HepG2 (cell line): ENCODE data around the gene TSSK2. TPM values are rescaled to one million over a fixed set of nuclear protein-coding genes. Genes with fewer than 3 reads are reported as not detected.

Experiments used
- DPF2 ChIP-seq: sonication (generic); formaldehyde crosslinking; IDR thresholded peaks from 2 replicates; pipeline ENCODE4 v1.4.0; 2020; ENCODE audit warnings: mild to moderate bottlenecking, low read depth, missing genetic modification reagents, borderline replicate concordance
- EED ChIP-seq: sonication (generic); formaldehyde crosslinking; IDR thresholded peaks from 2 replicates; pipeline ENCODE4 v1.5.0; 2020; ENCODE audit warnings: mild to moderate bottlenecking, missing genetic modification reagents
- HHEX ChIP-seq: IDR thresholded peaks from 2 replicates; pipeline ENCODE4 v1.6.1; 2016; ENCODE audit warnings: control low read depth
- HMG20A ChIP-seq: IDR thresholded peaks from 2 replicates; pipeline ENCODE4 v1.6.1; 2016; ENCODE audit warnings: borderline replicate concordance
- KAT2B ChIP-seq: fragments of 150-350 bp; IDR thresholded peaks from 2 replicates; pipeline ENCODE4 v1.6.1; 2014; ENCODE audit warnings: low read depth, low read length, borderline replicate concordance
- KDM1A ChIP-seq: IDR thresholded peaks from 2 replicates; pipeline ENCODE4 v1.6.1; 2016; ENCODE audit warnings: missing compliant biosample characterization
- MXD4 ChIP-seq: IDR thresholded peaks from 2 replicates; pipeline ENCODE4 v1.6.1; 2016; ENCODE audit warnings: mild to moderate bottlenecking, missing biosample characterization, missing genetic modification reagents
- NFATC3 ChIP-seq: sonication (generic); formaldehyde crosslinking; IDR thresholded peaks from 2 replicates; pipeline ENCODE4 v1.5.1; 2020; ENCODE audit warnings: mild to moderate bottlenecking, missing genetic modification reagents
- NFE2L2 ChIP-seq: fragments of 150-350 bp; IDR thresholded peaks from 2 replicates; pipeline ENCODE4 v1.6.1; 2014; ENCODE audit warnings: low read length
- POGZ ChIP-seq: sonication (generic); formaldehyde crosslinking; IDR thresholded peaks from 2 replicates; pipeline ENCODE4 v1.4.0; 2020; ENCODE audit warnings: mild to moderate bottlenecking, missing genetic modification reagents
- POLR2AphosphoS5 ChIP-seq: IDR thresholded peaks from 2 replicates; pipeline ENCODE4 v1.6.1; 2012; ENCODE audit warnings: low read depth, low read length
- RBM39 ChIP-seq: fragments of 200-400 bp; formaldehyde crosslinking; IDR thresholded peaks from one replicate; pipeline ENCODE4 v1.6.1; 2018; ENCODE audit warnings: antibody characterized with exemption, mild to moderate bottlenecking, low read depth, low read length; ENCODE audit not compliant: poor library complexity, severe bottlenecking
- RORA ChIP-seq: sonication (generic); formaldehyde crosslinking; IDR thresholded peaks from 2 replicates; pipeline ENCODE4 v1.5.0; 2020; ENCODE audit warnings: mild to moderate bottlenecking, missing genetic modification reagents, moderate library complexity
- TARDBP ChIP-seq: sonication (generic); formaldehyde crosslinking; IDR thresholded peaks from 2 replicates; pipeline ENCODE4 v1.8.0; 2022; ENCODE audit warnings: mild to moderate bottlenecking, missing genetic modification reagents
- YY1 ChIP-seq: IDR thresholded peaks from 2 replicates; pipeline ENCODE4 v1.6.1; 2011; ENCODE audit warnings: low read length, low read depth, moderate library complexity, mild to moderate bottlenecking; ENCODE audit not compliant: insufficient read depth, insufficient replicate concordance
- ZMYM4 ChIP-seq: sonication (generic); formaldehyde crosslinking; IDR thresholded peaks from 2 replicates; pipeline ENCODE4 v1.8.1; 2023; ENCODE audit warnings: mild to moderate bottlenecking, missing genetic modification reagents
- ZNF232 ChIP-seq: sonication (generic); formaldehyde crosslinking; IDR thresholded peaks from 2 replicates; pipeline ENCODE4 v1.4.0; 2020; ENCODE audit warnings: missing genetic modification reagents, borderline replicate concordance
- ZNF33A ChIP-seq: sonication (generic); formaldehyde crosslinking; IDR thresholded peaks from 2 replicates; pipeline ENCODE4 v1.5.1; 2020; ENCODE audit warnings: missing genetic modification reagents, mild to moderate bottlenecking, moderate library complexity, borderline replicate concordance
- ZNF746 ChIP-seq: sonication (generic); formaldehyde crosslinking; IDR thresholded peaks from 2 replicates; pipeline ENCODE4 v1.8.0; 2022; ENCODE audit warnings: mild to moderate bottlenecking, missing genetic modification reagents
- polyA plus RNA-seq, 8 experiments: library from polyadenylated mRNA; depleted of rRNA in 3 of 8; stranded (reverse) in 7 of 8; unstranded in 1 of 8; fragments of >200 nt; fragmentation: Illumina TruSeq in 4 of 8; extraction: Trizol in 4 of 8; gene quantifications; 2 replicates each; pipeline versions ENCODE4 v1.2.1 to v1.2.3, GENCODE V29; 2011 to 2016; ENCODE audit warnings: low read depth in 4 of 8, missing spikeins in 1 of 8, mixed read lengths in 1 of 8; ENCODE audit not compliant: insufficient read depth in 1 of 8
- total RNA-seq, 5 experiments: library from RNA; depleted of rRNA; stranded (reverse); fragments of >200 nt; fragmentation: Illumina TruSeq; extraction: Trizol; gene quantifications; 2 replicates each; pipeline ENCODE4 v1.2.3, GENCODE V29; 2016; ENCODE audit warnings: low read depth in 1 of 5
- TF ChIP-seq, protein P1 (sequence below): sonication (generic); formaldehyde crosslinking; IDR thresholded peaks from 2 replicates; pipeline ENCODE4 v1.8.1; 2022; ENCODE audit warnings: low read depth, mild to moderate bottlenecking, missing genetic modification reagents
- TF ChIP-seq, protein P2 (sequence below): sonication (generic); formaldehyde crosslinking; IDR thresholded peaks from 2 replicates; pipeline ENCODE4 v1.4.0; 2020; ENCODE audit warnings: missing genetic modification reagents, borderline replicate concordance
- TF ChIP-seq, protein P3 (sequence below): sonication (generic); formaldehyde crosslinking; conservative IDR thresholded peaks from 2 replicates; pipeline ENCODE4 v1.4.0; 2020; ENCODE audit warnings: missing genetic modification reagents
- TF ChIP-seq, protein P4 (sequence below): sonication (generic); formaldehyde crosslinking; IDR thresholded peaks from 2 replicates; pipeline ENCODE4 v1.5.0; 2020; ENCODE audit warnings: missing genetic modification reagents

Gene TSSK2
- total and polyA plus RNA-seq, 2 of the 13 experiments (the other 11 are each of a cell fraction or from before 2014, with no cell fraction given): not detected

DNA sequence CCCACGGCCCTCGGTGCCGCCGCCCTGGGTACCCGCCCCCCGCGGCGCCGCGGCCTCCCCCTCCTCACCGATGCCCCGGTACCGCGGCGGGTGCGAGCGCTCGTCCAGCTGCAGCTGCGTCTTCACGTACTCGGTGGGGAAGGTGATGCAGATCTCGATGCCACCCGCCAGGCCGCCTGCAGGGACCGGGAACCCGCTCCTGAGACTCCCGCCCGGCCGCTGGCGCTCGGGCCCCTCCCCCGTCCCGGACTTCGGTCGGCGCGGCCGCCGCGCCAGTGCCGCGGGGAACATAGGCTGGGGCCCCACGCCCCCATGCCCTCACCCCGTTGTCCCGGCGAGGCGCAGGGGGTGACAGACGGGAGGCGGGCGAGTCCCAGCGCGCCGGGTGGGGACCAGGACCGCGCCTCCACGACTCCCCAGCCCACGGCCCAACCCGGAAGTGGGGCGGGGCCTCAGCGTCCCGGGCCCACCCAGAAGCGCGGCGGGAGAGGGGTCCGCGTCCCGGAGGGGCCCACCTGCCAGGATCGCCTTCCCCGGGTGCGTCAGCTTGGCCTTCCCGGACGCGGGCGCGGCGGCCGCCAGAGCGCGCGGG lies 47.1 kb downstream of the TSSK2 start (continued):
- TF ChIP-seq ZNF232 (no peak), RORA (no peak), YY1 (no peak), KDM1A (no peak), RBM39 (no peak), POGZ (no peak), ZNF33A (CRISPR knock-in tag) (no peak), HHEX (no peak), NFE2L2 (no peak), KAT2B (no peak), EED (CRISPR knock-in tag) (0 out of 2 replicates have a peak, but pooled peaks have one; percentile 54), DPF2 (CRISPR knock-in tag) (no peak), HMG20A (CRISPR knock-in tag) (no peak), TARDBP (CRISPR knock-in tag) (no peak), ZNF746 (CRISPR knock-in tag) (no peak; the same call in 1 of the 2 replicates), POLR2AphosphoS5 (no peak), MXD4 (CRISPR knock-in tag) (0 out of 2 replicates have a peak, but pooled peaks have one; percentile 37), NFATC3 (no peak), ZMYM4 (CRISPR knock-in tag) (no peak; the same call in 1 of the 2 replicates)
- TF ChIP-seq, protein P1, sequence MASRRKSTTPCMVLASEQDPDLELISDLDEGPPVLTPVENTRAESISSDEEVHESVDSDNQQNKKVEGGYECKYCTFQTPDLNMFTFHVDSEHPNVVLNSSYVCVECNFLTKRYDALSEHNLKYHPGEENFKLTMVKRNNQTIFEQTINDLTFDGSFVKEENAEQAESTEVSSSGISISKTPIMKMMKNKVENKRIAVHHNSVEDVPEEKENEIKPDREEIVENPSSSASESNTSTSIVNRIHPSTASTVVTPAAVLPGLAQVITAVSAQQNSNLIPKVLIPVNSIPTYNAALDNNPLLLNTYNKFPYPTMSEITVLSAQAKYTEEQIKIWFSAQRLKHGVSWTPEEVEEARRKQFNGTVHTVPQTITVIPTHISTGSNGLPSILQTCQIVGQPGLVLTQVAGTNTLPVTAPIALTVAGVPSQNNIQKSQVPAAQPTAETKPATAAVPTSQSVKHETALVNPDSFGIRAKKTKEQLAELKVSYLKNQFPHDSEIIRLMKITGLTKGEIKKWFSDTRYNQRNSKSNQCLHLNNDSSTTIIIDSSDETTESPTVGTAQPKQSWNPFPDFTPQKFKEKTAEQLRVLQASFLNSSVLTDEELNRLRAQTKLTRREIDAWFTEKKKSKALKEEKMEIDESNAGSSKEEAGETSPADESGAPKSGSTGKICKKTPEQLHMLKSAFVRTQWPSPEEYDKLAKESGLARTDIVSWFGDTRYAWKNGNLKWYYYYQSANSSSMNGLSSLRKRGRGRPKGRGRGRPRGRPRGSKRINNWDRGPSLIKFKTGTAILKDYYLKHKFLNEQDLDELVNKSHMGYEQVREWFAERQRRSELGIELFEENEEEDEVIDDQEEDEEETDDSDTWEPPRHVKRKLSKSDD (CRISPR knock-in tag): no peak
- TF ChIP-seq, protein P2, sequence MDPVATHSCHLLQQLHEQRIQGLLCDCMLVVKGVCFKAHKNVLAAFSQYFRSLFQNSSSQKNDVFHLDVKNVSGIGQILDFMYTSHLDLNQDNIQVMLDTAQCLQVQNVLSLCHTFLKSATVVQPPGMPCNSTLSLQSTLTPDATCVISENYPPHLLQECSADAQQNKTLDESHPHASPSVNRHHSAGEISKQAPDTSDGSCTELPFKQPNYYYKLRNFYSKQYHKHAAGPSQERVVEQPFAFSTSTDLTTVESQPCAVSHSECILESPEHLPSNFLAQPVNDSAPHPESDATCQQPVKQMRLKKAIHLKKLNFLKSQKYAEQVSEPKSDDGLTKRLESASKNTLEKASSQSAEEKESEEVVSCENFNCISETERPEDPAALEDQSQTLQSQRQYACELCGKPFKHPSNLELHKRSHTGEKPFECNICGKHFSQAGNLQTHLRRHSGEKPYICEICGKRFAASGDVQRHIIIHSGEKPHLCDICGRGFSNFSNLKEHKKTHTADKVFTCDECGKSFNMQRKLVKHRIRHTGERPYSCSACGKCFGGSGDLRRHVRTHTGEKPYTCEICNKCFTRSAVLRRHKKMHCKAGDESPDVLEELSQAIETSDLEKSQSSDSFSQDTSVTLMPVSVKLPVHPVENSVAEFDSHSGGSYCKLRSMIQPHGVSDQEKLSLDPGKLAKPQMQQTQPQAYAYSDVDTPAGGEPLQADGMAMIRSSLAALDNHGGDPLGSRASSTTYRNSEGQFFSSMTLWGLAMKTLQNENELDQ: no peak
- TF ChIP-seq, protein P3, sequence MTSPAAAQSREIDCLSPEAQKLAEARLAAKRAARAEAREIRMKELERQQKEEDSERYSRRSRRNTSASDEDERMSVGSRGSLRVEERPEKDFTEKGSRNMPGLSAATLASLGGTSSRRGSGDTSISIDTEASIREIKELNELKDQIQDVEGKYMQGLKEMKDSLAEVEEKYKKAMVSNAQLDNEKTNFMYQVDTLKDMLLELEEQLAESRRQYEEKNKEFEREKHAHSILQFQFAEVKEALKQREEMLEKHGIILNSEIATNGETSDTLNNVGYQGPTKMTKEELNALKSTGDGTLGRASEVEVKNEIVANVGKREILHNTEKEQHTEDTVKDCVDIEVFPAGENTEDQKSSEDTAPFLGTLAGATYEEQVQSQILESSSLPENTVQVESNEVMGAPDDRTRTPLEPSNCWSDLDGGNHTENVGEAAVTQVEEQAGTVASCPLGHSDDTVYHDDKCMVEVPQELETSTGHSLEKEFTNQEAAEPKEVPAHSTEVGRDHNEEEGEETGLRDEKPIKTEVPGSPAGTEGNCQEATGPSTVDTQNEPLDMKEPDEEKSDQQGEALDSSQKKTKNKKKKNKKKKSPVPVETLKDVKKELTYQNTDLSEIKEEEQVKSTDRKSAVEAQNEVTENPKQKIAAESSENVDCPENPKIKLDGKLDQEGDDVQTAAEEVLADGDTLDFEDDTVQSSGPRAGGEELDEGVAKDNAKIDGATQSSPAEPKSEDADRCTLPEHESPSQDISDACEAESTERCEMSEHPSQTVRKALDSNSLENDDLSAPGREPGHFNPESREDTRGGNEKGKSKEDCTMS: no peak
- TF ChIP-seq, protein P4, sequence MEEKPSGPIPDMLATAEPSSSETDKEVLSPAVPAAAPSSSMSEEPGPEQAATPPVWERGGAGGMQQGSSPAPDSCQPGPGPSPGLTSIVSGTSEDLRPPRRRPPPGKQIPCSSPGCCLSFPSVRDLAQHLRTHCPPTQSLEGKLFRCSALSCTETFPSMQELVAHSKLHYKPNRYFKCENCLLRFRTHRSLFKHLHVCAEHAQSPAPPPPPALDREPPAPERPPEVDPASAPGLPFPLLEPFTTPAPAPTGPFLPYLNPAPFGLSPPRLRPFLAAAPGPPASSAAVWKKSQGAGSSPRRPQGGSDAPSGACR: peak; percentile 71; the same call in 1 of the 2 replicates
